AG09319 (cell line): ENCODE measurements around the gene CCDC148.
"Not testable (repeated sequence)": the region's sequence is repeated elsewhere in the genome, so short reads cannot be mapped to it uniquely, and the experiment has no call there.

Source experiments
- DNase-seq: peaks from one replicate; pipeline ENCODE4 v3.0.0-alpha.2; 2010; ENCODE audit warnings: low read depth; ENCODE audit errors: extremely low read depth
- TF ChIP-seq, protein P1 (sequence below): IDR thresholded peaks from 2 replicates; pipeline ENCODE4 v1.5.1; 2011; ENCODE audit warnings: low read depth, mild to moderate bottlenecking, inconsistent platforms, low read length, moderate library complexity

Gene CCDC148

DNA sequence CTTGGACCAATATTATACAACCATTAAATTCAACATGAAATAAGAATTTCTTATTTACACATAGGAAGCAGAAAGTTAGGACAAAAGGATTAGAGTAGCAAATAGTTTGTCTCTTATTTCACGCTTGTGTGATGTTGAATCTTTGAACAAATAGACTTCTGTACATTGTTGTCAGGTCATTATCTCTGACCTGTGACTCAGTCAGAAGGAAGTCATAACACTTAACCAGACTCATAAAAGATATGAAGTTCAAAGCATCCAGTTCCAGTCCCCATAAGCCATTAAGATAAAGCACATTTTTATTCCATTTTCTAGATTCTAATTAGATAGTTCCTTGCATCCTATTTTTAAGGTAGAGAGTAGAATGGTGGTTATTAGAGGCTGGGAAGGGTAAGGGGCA is 224.1 kb downstream of the CCDC148 start:
- DNase-seq, result no peak
- TF ChIP-seq, protein P1, sequence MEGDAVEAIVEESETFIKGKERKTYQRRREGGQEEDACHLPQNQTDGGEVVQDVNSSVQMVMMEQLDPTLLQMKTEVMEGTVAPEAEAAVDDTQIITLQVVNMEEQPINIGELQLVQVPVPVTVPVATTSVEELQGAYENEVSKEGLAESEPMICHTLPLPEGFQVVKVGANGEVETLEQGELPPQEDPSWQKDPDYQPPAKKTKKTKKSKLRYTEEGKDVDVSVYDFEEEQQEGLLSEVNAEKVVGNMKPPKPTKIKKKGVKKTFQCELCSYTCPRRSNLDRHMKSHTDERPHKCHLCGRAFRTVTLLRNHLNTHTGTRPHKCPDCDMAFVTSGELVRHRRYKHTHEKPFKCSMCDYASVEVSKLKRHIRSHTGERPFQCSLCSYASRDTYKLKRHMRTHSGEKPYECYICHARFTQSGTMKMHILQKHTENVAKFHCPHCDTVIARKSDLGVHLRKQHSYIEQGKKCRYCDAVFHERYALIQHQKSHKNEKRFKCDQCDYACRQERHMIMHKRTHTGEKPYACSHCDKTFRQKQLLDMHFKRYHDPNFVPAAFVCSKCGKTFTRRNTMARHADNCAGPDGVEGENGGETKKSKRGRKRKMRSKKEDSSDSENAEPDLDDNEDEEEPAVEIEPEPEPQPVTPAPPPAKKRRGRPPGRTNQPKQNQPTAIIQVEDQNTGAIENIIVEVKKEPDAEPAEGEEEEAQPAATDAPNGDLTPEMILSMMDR, result no peak

DNA sequence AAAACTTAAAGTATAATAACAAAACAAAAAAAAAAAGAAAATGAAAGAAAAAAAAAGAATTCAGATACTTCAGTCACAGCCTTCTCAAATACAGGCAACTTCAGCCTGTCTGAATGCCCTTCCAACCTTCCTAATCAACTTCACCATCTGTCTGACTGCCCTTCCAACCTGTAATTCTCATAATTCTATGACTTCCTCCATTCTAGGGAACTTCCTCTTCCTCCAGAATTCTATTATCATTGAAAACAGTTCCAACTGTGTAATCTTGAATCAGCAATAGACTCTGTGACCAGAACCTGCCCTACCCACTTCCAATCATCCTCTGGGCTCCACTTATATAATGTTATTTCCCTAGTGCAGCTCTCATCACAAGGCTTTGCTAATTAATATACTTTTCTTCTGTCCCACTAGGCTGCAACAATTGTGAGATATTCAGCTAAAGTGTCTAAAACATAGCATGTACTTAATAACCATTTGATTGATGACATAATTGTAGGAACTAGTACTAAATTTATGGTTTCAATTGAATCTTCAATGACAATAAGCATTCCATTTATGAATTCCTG is 227.5 kb downstream of the CCDC148 start:
- DNase-seq, result no peak
- TF ChIP-seq, protein P1, result no peak

DNA sequence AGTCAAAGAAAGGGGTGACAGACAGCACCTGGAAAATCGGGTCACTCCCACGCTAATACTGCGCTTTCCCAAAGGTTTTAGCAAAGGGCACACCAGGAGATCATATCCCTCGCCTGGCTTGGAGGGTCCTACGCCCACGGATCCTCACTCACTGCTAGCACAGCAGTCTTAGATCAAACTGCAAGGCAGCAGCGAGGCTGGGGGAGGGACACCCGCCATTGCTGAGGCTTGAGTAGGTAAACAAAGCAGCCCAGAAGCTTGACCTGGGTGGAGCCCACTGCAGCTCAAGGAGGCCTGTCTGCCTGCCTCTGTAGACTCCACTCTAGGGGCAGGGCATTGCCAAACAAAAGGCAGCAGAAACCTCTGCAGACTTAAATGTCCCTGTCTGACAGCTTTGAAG is 233.5 kb downstream of the CCDC148 start:
- not testable (repeated sequence) for DNase-seq

DNA sequence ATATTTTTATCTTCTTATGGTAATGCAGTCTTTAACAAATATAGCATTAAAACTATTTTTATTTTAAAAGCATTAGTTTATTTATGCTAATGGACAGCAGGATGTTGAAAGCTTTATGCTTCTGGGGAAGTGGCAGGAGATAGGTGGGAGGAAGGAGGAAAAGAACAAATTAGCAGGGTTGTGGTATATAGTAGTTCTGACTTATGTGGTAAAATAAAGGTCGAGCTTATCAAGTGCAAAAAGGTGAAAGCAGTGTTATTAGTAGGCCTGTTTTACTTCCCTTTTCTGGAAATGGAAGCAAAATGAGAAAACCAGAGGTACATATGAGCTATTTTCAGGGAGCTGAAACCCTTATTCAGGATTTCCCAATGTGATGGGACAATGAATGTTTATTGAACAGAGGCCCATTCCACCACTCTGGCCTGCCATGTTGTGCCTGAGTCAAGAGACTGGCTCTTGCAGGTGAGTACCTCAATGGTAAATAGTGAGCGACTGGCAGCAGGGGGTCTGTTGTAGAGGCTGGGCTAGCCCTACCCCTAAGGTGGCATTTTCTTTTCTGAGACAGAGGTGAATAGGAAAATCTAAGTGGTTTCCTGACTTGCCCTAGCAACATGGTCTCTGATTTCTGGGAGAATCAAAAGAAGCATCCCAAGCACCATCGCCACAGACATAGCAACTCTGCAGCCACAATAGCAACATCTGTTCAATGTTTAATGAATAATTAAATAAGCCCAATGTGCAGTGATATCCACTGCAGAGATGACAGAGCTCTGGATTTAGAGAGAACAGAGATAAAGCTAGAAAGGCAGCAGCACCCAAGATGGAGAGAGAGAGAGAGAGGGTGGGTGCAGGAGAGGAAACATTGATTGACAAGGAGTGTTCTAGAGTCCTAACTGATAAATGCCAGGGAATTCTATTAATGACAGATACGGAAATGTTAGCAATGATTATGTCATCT is 235.2 kb downstream of the CCDC148 start:
- no peak for DNase-seq
- TF ChIP-seq, protein P1, result no peak

DNA sequence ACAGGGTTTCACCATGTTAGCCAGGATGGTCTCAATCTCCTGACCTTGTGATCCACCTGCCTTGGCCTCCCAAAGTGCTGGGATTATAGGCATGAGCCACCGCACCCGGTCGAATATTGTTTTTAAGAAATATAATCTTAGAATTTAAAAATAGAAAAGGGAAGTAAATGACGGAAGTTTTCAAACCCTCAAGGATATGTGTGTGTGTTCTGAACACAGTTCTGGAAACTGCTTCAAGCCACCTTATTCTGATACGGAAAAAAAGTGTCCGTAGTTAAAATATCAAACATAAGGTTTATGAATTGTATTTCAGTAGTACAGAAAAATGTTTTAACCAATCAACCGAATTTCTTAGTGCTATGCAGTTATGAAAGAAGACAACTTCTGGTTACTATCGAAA is 239.0 kb downstream of the CCDC148 start:
- TF ChIP-seq, protein P1, result no peak
- DNase-seq, result no peak

DNA sequence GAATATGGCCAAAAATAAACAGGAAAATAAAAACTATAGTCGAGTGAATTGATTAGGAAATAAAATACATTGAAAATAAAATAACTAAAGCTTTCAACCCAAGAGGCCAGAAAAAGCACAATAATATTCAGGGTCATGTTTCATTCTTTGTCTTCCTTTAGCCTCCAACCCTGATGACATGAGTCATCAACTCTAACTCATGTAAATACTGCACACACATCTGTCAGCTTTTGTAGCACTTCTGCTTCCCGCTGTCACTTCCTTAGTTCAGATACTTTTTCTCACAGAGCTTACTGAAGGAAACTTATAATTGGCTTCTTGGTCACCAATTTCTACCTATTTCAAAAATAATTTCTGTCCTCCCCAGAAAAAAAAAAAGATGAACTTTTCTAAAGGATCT is 242.1 kb downstream of the CCDC148 start:
- TF ChIP-seq, protein P1, result no peak
- DNase-seq, result no peak

DNA sequence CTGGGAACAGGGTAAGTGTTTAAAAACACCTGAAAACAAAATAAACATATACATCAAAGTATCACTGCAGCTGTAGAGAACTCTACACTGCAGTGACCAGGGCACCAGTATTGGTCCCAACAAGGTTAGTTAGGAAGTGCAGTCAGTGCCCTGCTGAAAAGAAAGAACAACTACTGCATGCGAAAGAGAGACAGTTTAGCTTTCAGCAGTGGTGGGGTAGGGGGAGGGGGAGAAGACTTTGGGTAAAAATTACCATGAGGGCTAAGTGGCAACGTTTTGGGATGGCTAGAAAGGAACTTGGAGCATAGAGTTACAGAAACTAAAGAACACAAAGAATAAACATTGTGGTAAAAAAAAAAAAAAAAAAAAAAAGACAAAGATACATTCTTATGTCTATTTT is 242.8 kb downstream of the CCDC148 start:
- no peak for DNase-seq
- TF ChIP-seq, protein P1, result no peak
